SK-N-MC (cell line): ENCODE data around the gene RIPK1.
"Not testable (repeated sequence)": the region's sequence is repeated elsewhere in the genome, so short reads cannot be mapped to it uniquely, and the experiment has no call there.

ENCODE experiments used
- EZH2 ChIP-seq: fragments of 200-600 bp; sonication (generic); IDR thresholded peaks from one replicate; pipeline ENCODE4 v1.6.1; 2017; ENCODE audit warnings: antibody characterized with exemption
- FOXP2 ChIP-seq: optimal IDR thresholded peaks from 2 replicates; pipeline ENCODE3; 2011; ENCODE audit warnings: mild to moderate bottlenecking, moderate library complexity; ENCODE audit not compliant: insufficient read depth; ENCODE audit errors: extremely low read length, control extremely low read depth
- POLR2AphosphoS5 ChIP-seq: IDR thresholded peaks from 2 replicates; pipeline ENCODE4 v1.6.1; 2012; ENCODE audit warnings: mild to moderate bottlenecking, low read depth, low read length, borderline replicate concordance

DNA sequence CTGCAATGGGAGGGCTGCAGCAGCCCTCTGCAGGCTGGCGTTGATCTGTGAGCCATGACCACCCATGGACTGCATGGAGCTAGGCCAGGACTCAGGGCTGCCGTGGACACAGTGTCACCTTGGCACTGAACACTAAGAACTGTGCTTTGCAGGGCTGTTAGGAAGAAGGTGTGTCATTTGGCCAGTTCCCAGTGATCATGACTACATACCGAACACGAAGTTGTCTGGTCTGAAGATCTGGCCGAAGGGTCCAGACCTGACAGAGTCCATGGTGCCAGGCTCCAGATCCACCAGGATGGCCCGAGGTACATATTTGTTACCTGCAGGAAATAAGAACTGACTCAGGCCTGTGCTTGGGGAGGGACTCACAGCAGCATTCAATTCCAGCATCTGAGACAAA lies 87.1 kb downstream of the RIPK1 start:
- not testable (repeated sequence) for TF ChIP-seq POLR2AphosphoS5, EZH2, FOXP2
